Osteoblast (primary cell): ENCODE results near the gene DRD2. TPM values are rescaled to one million over a fixed set of nuclear protein-coding genes. Genes with fewer than 3 reads are reported as not detected.

Experiments
- DNase-seq: peaks from one replicate; pipeline ENCODE4 v3.0.0; 2011; ENCODE audit warnings: low spot score, mixed read lengths; ENCODE audit not compliant: insufficient read length; ENCODE audit errors: missing footprints
- H2AFZ ChIP-seq: 2 replicates; pipeline ENCODE4 v1.6.0; 2011; ENCODE audit warnings: mild to moderate bottlenecking, low read length
- H3K27ac ChIP-seq: 2 replicates; pipeline ENCODE4 v1.5.1; 2011; ENCODE audit warnings: mild to moderate bottlenecking, low read depth, low read length, moderate library complexity
- H3K27me3 ChIP-seq: 2 replicates; pipeline ENCODE4 v1.6.0; 2012; ENCODE audit warnings: mild to moderate bottlenecking, control low read depth, inconsistent platforms, low read length, moderate library complexity; ENCODE audit not compliant: insufficient read depth
- H3K36me3 ChIP-seq: 2 replicates; pipeline ENCODE4 v1.5.1; 2011; ENCODE audit warnings: mild to moderate bottlenecking, low read length, control low read depth, moderate library complexity; ENCODE audit not compliant: insufficient read depth
- H3K4me1 ChIP-seq: 2 replicates; pipeline ENCODE4 v1.5.1; 2011; ENCODE audit warnings: mild to moderate bottlenecking, low read length, control low read depth, moderate library complexity; ENCODE audit not compliant: insufficient read depth
- H3K4me2 ChIP-seq: 2 replicates; pipeline ENCODE4 v1.6.0; 2011; ENCODE audit warnings: mild to moderate bottlenecking, low read length; ENCODE audit not compliant: insufficient read depth
- H3K4me3 ChIP-seq: fragments of 200-600 bp; sonication (generic); 3 replicates; pipeline ENCODE4 v1.5.1; 2012; ENCODE audit warnings: mild to moderate bottlenecking, low read length, inconsistent platforms; ENCODE audit not compliant: insufficient read depth
- H3K79me2 ChIP-seq: 2 replicates; pipeline ENCODE4 v1.6.0; 2012; ENCODE audit warnings: mild to moderate bottlenecking, low read length, control low read depth, inconsistent platforms; ENCODE audit not compliant: insufficient read depth
- H3K9me3 ChIP-seq: 2 replicates; pipeline ENCODE4 v1.5.1; 2011; ENCODE audit warnings: low read depth, low read length, control low read depth
- H4K20me1 ChIP-seq: 2 replicates; pipeline ENCODE4 v1.6.0; 2012; ENCODE audit warnings: mild to moderate bottlenecking, low read length, control low read depth; ENCODE audit not compliant: insufficient read depth
- total RNA-seq: library from RNA; depleted of rRNA; stranded (reverse); fragments of >200 nt; gene quantifications from 2 replicates; pipeline ENCODE4 v1.2.3, GENCODE V29; 2012
- TF ChIP-seq, protein P1 (sequence below): IDR thresholded peaks from 2 replicates; pipeline ENCODE4 v1.5.1; 2011; ENCODE audit warnings: mild to moderate bottlenecking, low read depth, low read length, moderate library complexity; ENCODE audit errors: extremely low read depth

The DRD2 gene
- total RNA-seq, 1 donor = 0.36 TPM

GRCh38 chr11:113448316-113448677 is 26.9 kb downstream of the DRD2 start:
- Histone ChIP-seq H3K4me1 (peaks cover 29% of the 10 kb centered on the region), H3K36me3 (no peaks in the 10 kb centered on the region), H2AFZ (peak overlapping the region; percentile 53), H3K27me3 (peaks cover 18% of the 10 kb centered on the region), H3K9me3 (no peaks in the 10 kb centered on the region), H3K4me2 (peak overlapping the region; percentile 28), H4K20me1 (no peaks in the 10 kb centered on the region), H3K27ac (peak overlapping the region; percentile 35), H3K79me2 (no peaks in the 10 kb centered on the region), H3K4me3 (no peak overlapping the region)
- TF ChIP-seq, protein P1, sequence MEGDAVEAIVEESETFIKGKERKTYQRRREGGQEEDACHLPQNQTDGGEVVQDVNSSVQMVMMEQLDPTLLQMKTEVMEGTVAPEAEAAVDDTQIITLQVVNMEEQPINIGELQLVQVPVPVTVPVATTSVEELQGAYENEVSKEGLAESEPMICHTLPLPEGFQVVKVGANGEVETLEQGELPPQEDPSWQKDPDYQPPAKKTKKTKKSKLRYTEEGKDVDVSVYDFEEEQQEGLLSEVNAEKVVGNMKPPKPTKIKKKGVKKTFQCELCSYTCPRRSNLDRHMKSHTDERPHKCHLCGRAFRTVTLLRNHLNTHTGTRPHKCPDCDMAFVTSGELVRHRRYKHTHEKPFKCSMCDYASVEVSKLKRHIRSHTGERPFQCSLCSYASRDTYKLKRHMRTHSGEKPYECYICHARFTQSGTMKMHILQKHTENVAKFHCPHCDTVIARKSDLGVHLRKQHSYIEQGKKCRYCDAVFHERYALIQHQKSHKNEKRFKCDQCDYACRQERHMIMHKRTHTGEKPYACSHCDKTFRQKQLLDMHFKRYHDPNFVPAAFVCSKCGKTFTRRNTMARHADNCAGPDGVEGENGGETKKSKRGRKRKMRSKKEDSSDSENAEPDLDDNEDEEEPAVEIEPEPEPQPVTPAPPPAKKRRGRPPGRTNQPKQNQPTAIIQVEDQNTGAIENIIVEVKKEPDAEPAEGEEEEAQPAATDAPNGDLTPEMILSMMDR = no peak
- DNase-seq = no peak

DNA sequence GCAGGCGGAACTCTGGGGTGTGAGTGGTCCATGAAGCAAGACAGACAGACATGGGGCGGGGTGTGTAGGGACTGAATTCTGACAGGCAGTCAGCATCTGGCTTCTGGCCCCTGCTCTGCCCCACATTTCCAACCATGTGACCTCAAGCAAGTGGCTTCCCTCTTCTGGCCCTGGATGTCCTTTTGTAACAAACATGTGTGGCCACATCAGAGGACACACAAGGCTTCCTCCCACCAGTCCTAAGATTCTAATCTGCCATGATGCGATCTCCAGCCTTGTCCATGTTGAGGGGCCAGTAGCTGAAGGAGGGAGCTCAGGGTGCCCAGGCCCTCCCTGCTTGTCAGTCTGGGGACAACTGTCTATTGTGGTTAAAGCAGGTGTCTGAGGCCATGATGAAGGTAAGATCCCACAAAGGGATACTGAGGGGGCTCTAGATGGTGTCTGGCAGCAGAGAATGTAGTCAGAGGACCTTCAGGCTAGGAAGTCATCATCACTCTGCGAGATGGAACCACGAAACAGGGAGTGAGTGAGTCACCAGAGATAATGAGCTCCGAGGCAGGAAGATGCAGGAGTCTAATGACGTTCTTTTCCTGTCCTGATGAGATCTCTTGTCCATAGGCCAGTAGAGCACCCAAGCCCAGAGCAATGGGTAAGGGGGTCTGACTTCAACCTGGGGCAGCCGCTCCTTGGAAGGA is 27.4 kb downstream of the DRD2 start:
- Histone ChIP-seq H3K79me2 (no peaks in the 10 kb centered on the region), H3K27me3 (peaks cover 18% of the 10 kb centered on the region), H3K4me2 (peak overlapping the region; percentile 28), H4K20me1 (no peaks in the 10 kb centered on the region), H3K4me1 (peaks cover 27% of the 10 kb centered on the region), H3K9me3 (no peaks in the 10 kb centered on the region), H3K36me3 (no peaks in the 10 kb centered on the region), H2AFZ (peak overlapping the region; percentile 53), H3K4me3 (no peak overlapping the region), H3K27ac (peak overlapping the region; percentile 35)
- DNase-seq = peak; percentile 83
- TF ChIP-seq, protein P1 = no peak

DNA sequence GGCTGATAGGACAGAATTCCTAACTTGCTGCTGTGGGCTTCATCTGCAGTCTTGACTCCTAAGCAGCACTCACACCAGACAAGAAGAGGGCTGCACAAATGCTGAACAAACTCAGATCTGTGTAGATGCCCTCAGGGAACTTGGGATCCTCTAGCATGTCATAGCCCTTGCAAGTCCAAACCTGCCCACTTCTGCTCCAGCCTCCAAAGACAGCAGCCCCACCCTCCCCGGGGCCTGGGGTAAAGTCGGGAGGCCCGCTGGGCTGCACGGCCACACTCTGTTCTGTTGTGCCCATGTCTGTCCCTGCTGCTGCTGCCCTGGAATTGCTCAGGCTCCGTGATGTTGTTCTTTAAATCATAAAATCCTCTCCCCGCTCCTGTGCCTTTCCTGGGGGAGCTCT is 28.3 kb downstream of the DRD2 start:
- no peak overlapping the region for H3K4me2 ChIP-seq
- no peak overlapping the region for H3K27ac ChIP-seq
- TF ChIP-seq, protein P1 = no peak
- no peak for DNase-seq
- H3K36me3 ChIP-seq = no peaks in the 10 kb centered on the region
- no peak overlapping the region for H2AFZ ChIP-seq
- H3K79me2 ChIP-seq = no peaks in the 10 kb centered on the region
- no peaks in the 10 kb centered on the region for H3K9me3 ChIP-seq
- peaks cover 22% of the 10 kb centered on the region for H3K27me3 ChIP-seq
- H4K20me1 ChIP-seq = no peaks in the 10 kb centered on the region
- peaks cover 21% of the 10 kb centered on the region for H3K4me1 ChIP-seq
- no peak overlapping the region for H3K4me3 ChIP-seq

GRCh38 chr11:113446112-113446511 is 29.1 kb downstream of the DRD2 start:
- peak; percentile 82 for DNase-seq
- H3K79me2 ChIP-seq = no peaks in the 10 kb centered on the region
- H3K9me3 ChIP-seq = no peaks in the 10 kb centered on the region
- no peaks in the 10 kb centered on the region for H3K36me3 ChIP-seq
- H3K27me3 ChIP-seq = peaks cover 28% of the 10 kb centered on the region
- no peak overlapping the region for H3K27ac ChIP-seq
- H3K4me2 ChIP-seq = no peak overlapping the region
- TF ChIP-seq, protein P1 = no peak
- H3K4me3 ChIP-seq = no peak overlapping the region
- no peak overlapping the region for H2AFZ ChIP-seq
- peaks cover 18% of the 10 kb centered on the region for H3K4me1 ChIP-seq
- H4K20me1 ChIP-seq = no peaks in the 10 kb centered on the region
